Epithelial cell of umbilical artery (primary cell): Measurements from ENCODE around the gene DDI2. TPM values are rescaled to one million over a fixed set of nuclear protein-coding genes. Genes with fewer than 3 reads are reported as not detected.

ENCODE experiments used
- total RNA-seq: library from RNA; depleted of rRNA; stranded (reverse); fragments of >200 nt; gene quantifications from 2 replicates; pipeline ENCODE4 v1.2.3, GENCODE V29; 2014

DDI2 gene
- total RNA-seq = 13.2 and 15.3 TPM in 2 replicates

GRCh38 chr1:15617173-15618076 is at the start of gene DDI2:
TSS of gene DDI2 (plus strand) at chr1:15617458. CDS start at chr1:15617671, 213 bp downstream.

DNA sequence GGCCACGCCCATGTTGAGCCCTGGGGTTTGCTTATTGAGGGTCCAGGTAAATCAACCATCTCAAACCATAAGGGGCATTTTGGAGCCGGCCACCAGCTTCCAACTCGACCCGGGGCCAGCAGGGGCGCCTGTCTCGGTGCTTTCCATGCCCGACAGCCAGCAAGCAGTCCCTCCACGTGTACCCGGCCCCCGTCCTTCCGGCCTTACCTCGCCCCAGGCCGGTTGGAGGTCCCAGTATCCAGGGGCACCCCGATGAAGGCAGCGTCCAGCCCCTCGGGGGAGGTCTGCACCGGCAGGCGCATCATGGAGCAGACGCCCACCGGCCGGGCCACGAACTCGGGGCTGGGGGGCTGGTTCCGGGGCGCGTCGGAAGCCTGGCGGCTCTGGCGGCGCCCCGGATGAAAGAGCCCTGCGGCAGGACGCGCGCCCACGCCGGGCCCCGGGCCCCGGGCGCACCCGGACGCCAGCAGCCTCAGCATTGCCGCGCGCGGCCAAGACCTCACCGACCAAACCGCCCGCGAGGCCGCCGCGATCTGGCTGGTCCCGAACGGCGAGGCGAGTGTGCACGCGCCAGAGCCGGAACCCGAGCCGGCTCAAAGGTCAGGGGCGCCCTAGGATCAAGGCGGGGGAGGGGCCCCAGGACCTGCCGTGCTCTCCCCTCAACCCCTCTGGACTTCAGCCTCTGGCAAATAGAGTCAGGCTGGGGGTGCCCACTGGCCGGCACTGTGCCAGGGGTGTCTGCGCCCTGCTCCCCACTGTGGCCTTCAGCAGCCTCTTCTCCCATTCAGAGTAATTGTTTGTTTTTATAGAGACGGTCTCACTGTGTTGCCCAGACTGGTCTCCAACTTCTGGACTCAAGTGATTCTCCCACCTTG is 32.5 kb upstream of the DDI2 start, which contains the start of gene AGMAT:
AGMAT (minus strand) TSS at position 563 of the 875 bp plus-strand sequence; CDS start at position 479, 84 bp downstream.

DNA sequence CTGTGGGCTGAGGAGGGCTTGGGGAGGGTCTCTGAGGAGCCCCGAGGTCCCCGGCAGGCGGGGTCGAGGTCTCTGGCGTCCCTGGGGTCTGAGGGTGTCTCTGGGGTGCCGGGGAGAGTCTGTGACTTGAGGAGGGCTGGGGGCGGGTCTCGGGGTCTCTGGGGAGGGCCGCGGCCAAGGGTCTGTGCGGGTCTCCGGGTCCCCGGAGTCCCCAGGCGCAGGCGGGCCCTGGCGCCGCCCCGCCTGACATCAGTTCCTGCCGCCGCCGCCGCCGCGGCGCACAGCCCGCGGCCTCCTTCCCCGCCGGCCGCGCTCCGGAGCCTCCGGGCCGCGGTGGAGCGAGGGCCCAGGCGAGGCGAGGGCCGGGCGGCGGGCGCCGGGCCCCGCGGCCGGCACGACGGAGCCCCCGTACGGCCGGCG is 66.8 kb downstream of the DDI2 start, which contains the start of gene PLEKHM2:
PLEKHM2 (plus strand) TSS at position 279 of the 420 bp plus-strand sequence. CDS start 239 bp downstream, outside the sequence.

Other genes starting within 250 kb of the DDI2 start
- gene EFHD2, start 207.6 kb upstream of the DDI2 start, total RNA-seq = 58.8 and 103 TPM in 2 replicates
- gene CTRC, start 179.0 kb upstream of the DDI2 start, total RNA-seq = not detected in 2 replicates
- not detected in 2 replicates for gene CELA2A, start 160.7 kb upstream of the DDI2 start, total RNA-seq
- not detected in 2 replicates for gene CELA2B, start 141.4 kb upstream of the DDI2 start, total RNA-seq
- 7.1 and 9.4 TPM in 2 replicates for gene CASP9, start 93.2 kb upstream of the DDI2 start, total RNA-seq
- gene DNAJC16, start 90.6 kb upstream of the DDI2 start, total RNA-seq = 9.7 and 10.0 TPM in 2 replicates
- gene AGMAT, start 32.4 kb upstream of the DDI2 start, total RNA-seq = 2.3 and 3.0 TPM in 2 replicates
- 38.0 and 38.1 TPM in 2 replicates for gene PLEKHM2, start 66.9 kb downstream of the DDI2 start, total RNA-seq
- 0.61 TPM in 1 of 2 replicates, not detected in the other for gene SLC25A34, start 118.8 kb downstream of the DDI2 start, total RNA-seq
- not detected in 2 replicates for gene TMEM82, start 125.0 kb downstream of the DDI2 start, total RNA-seq
- gene FBLIM1, start 141.3 kb downstream of the DDI2 start, total RNA-seq = 333 and 446 TPM in 2 replicates
- 0.76 and 2.9 TPM in 2 replicates for gene UQCRHL, start 190.2 kb downstream of the DDI2 start, total RNA-seq
- gene SPEN, start 230.2 kb downstream of the DDI2 start, total RNA-seq = 15.9 and 31.2 TPM in 2 replicates